Measurements from ENCODE around the gene DNMT3L.
"Not testable (repeated sequence)": the region's sequence is repeated elsewhere in the genome, so short reads cannot be mapped to it uniquely, and the experiment has no call there.

Gene DNMT3L

GRCh38 chr21:44247904-44248303 lies 13.8 kb downstream of the DNMT3L start:
- DNase-seq (ENCODE audit: low read depth): not testable (repeated sequence)

- DNase-seq (ENCODE audit: low read depth): not testable (repeated sequence)
Measured at GRCh38 chr21:44243980-44244379, 17.7 kb downstream of the DNMT3L start.

GRCh38 chr21:44241281-44241680 lies 20.4 kb downstream of the DNMT3L start:
- DNase-seq (ENCODE audit: low read depth): not testable (repeated sequence)

GRCh38 chr21:44240842-44241241 lies 20.9 kb downstream of the DNMT3L start, which contains the start of gene ICOSLG:
TSS of gene ICOSLG (minus strand) at chr21:44240943. CDS start at chr21:44240817, 126 bp downstream.
- DNase-seq (ENCODE audit: low read depth): not testable (repeated sequence)

- DNase-seq (ENCODE audit: low read depth): not testable (repeated sequence)
Measured at GRCh38 chr21:44240353-44240752, 21.3 kb downstream of the DNMT3L start.

GRCh38 chr21:44229561-44229960 lies 32.1 kb downstream of the DNMT3L start:
- DNase-seq (ENCODE audit: low read depth): not testable (repeated sequence)

- not testable (repeated sequence) for DNase-seq (ENCODE audit: low read depth)
Measured at GRCh38 chr21:44228109-44228508, 33.6 kb downstream of the DNMT3L start.

GRCh38 chr21:44227614-44228013 lies 34.1 kb downstream of the DNMT3L start:
- DNase-seq (ENCODE audit: low read depth): not testable (repeated sequence)

- DNase-seq (ENCODE audit: low read depth): not testable (repeated sequence)
Measured at GRCh38 chr21:44225605-44226004, 36.1 kb downstream of the DNMT3L start.

GRCh38 chr21:44223334-44223733 lies 38.4 kb downstream of the DNMT3L start:
- DNase-seq (ENCODE audit: low read depth): not testable (repeated sequence)

GRCh38 chr21:44220674-44221073 lies 41.0 kb downstream of the DNMT3L start:
- DNase-seq (ENCODE audit: low read depth): not testable (repeated sequence)

- DNase-seq (ENCODE audit: low read depth): not testable (repeated sequence)
Measured at GRCh38 chr21:44218461-44218860, 43.2 kb downstream of the DNMT3L start.

GRCh38 chr21:44211978-44212377 lies 49.7 kb downstream of the DNMT3L start:
- not testable (repeated sequence) for DNase-seq (ENCODE audit: low read depth)

- not testable (repeated sequence) for DNase-seq (ENCODE audit: low read depth)
Measured at GRCh38 chr21:44211574-44211973, 50.1 kb downstream of the DNMT3L start.

GRCh38 chr21:44207860-44208646 lies 53.6 kb downstream of the DNMT3L start:
- DNase-seq (ENCODE audit: low read depth): not testable (repeated sequence)

- DNase-seq (ENCODE audit: low read depth): not testable (repeated sequence)
Measured at GRCh38 chr21:44206698-44207676, 54.7 kb downstream of the DNMT3L start.

- DNase-seq (ENCODE audit: low read depth): not testable (repeated sequence)
Measured at GRCh38 chr21:44206187-44206586, 55.5 kb downstream of the DNMT3L start.

- DNase-seq (ENCODE audit: low read depth): not testable (repeated sequence)
Measured at GRCh38 chr21:44202590-44203299, 59.0 kb downstream of the DNMT3L start.

- DNase-seq (ENCODE audit: low read depth): not testable (repeated sequence)
Measured at GRCh38 chr21:44199997-44200396, 61.7 kb downstream of the DNMT3L start.

- no peak for DNase-seq (ENCODE audit: low read depth)
Measured at GRCh38 chr21:44199448-44199847, 62.2 kb downstream of the DNMT3L start.

GRCh38 chr21:44197156-44197516 lies 64.6 kb downstream of the DNMT3L start:
- DNase-seq (ENCODE audit: low read depth): not testable (repeated sequence)
